ENCODE measurements around the gene POU2F1. TPM values are rescaled to one million over a fixed set of nuclear protein-coding genes. Genes with fewer than 3 reads are reported as not detected.

POU2F1 gene
- total RNA-seq, 1 experiment from 2014 or later, result 25.0 TPM

DNA sequence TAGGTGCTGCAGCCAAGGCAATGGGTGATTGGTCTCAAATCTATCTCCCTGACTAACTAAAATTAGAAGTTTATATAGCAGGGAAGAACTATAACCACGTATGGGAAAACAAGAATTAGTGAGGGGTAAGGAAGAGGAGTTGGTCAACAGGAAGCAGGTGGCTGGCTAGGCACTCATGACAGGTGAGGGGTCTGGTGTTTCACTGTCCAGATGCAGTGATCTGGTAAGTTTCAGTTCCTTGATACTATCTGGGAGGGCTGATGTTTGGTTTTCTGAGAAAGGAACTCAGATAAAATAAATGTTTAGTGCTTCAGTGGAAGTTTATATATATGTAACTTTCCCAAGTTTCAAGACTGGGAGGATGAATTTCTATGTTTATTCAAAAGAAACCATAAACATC is 11.6 kb upstream of the POU2F1 start:
- no peak for DNase-seq (ENCODE audit: low spot score)
- Histone ChIP-seq H3K27ac (ENCODE audit: low read depth, low read length, poor library complexity, severe bottlenecking) (no peak overlapping the region), H3K9me3 (ENCODE audit: low read depth, low read length, poor library complexity, severe bottlenecking) (peaks cover 14% of the 10 kb centered on the region), H3K4me3 (ENCODE audit: low read depth, low read length, poor library complexity, severe bottlenecking) (no peak overlapping the region), H3K27me3 (replicated peaks; ENCODE audit: insufficient read depth, low read depth, low read length, poor library complexity) (no peaks in the 10 kb centered on the region), H3K4me1 (ENCODE audit: insufficient read depth, low read length, poor library complexity, severe bottlenecking) (peaks cover 16% of the 10 kb centered on the region), H3K36me3 (ENCODE audit: insufficient read depth, low read length, poor library complexity, severe bottlenecking) (no peaks in the 10 kb centered on the region)
- intact Hi-C loops (cut with micrococcal nuclease; ENCODE audit: unreplicated experiment), result no loop called here
- ChIA-PET POLR2A (ENCODE audit: low non-redundant PET) (no interaction called here), CTCF (interaction anchor here (0.6 kb wide), 2 partner anchors 221 to 291 kb away, joined by 3 to 6 read pairs; no protein-coding TSS in a partner anchor)
- BruUV-seq (replicated peaks), result no TSS peak
- TF ChIP-seq, protein P1, sequence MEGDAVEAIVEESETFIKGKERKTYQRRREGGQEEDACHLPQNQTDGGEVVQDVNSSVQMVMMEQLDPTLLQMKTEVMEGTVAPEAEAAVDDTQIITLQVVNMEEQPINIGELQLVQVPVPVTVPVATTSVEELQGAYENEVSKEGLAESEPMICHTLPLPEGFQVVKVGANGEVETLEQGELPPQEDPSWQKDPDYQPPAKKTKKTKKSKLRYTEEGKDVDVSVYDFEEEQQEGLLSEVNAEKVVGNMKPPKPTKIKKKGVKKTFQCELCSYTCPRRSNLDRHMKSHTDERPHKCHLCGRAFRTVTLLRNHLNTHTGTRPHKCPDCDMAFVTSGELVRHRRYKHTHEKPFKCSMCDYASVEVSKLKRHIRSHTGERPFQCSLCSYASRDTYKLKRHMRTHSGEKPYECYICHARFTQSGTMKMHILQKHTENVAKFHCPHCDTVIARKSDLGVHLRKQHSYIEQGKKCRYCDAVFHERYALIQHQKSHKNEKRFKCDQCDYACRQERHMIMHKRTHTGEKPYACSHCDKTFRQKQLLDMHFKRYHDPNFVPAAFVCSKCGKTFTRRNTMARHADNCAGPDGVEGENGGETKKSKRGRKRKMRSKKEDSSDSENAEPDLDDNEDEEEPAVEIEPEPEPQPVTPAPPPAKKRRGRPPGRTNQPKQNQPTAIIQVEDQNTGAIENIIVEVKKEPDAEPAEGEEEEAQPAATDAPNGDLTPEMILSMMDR (conservative IDR thresholded peaks at IDR 0.05; ENCODE audit: low read depth, low read length), result no peak
- no peak for TF ChIP-seq EZH2 (IDR thresholded peaks at IDR 0.05; ENCODE audit: borderline replicate concordance, low read depth, low read length, poor library complexity, severe bottlenecking)

DNA sequence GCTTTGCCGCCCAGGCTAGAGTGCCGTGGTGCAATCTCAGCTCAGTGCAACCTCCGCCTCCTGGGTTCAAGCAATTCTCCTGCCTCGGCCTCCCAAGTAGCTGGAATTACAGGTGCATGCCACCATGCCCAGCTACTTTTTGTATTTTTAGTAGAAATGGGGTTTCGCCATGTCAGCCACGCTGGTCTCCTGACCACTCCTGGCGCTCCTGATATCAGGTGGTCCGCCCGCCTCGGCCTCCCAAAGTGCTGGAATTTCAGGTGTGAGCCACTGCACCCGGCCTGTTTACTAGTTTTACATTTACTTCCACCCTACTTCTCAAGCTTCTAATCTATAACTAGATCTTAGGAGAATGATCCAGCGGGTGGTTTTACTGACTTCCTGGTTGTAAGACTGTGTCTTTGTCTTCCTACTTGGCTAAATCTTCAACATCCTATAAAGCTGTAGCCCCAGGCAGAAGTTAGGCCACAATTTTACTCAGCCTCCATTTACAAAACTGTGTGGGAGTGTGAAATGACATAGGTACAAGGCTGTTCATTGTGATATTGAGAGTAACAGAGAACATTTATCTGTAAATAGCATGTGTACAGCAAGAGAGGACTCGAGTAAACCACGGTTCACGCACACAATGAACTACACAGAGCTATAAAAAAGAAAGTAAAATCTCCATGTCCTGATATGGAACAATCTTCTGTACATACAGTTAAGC is 9.6 kb upstream of the POU2F1 start:
- BruUV-seq (replicated peaks), result no TSS peak
- Histone ChIP-seq H3K36me3 (ENCODE audit: insufficient read depth, low read length, poor library complexity, severe bottlenecking) (no peaks in the 10 kb centered on the region), H3K27me3 (replicated peaks; ENCODE audit: insufficient read depth, low read depth, low read length, poor library complexity) (no peaks in the 10 kb centered on the region), H3K27ac (ENCODE audit: low read depth, low read length, poor library complexity, severe bottlenecking) (no peak overlapping the region), H3K4me3 (ENCODE audit: low read depth, low read length, poor library complexity, severe bottlenecking) (no peak overlapping the region), H3K4me1 (ENCODE audit: insufficient read depth, low read length, poor library complexity, severe bottlenecking) (peaks cover 16% of the 10 kb centered on the region), H3K9me3 (ENCODE audit: low read depth, low read length, poor library complexity, severe bottlenecking) (peaks cover 14% of the 10 kb centered on the region)
- ChIA-PET POLR2A (ENCODE audit: low non-redundant PET) (no interaction called here), CTCF (interaction anchor here (0.6 kb wide), 1 partner anchor 86 kb away, joined by 6 read pairs; no protein-coding TSS in a partner anchor)
- intact Hi-C loops (cut with micrococcal nuclease; ENCODE audit: unreplicated experiment), result no loop called here
- DNase-seq (ENCODE audit: low spot score), result no peak
- no peak for TF ChIP-seq EZH2 (IDR thresholded peaks at IDR 0.05; ENCODE audit: borderline replicate concordance, low read depth, low read length, poor library complexity, severe bottlenecking)
- TF ChIP-seq, protein P1 (conservative IDR thresholded peaks at IDR 0.05; ENCODE audit: low read depth, low read length), result no peak

DNA sequence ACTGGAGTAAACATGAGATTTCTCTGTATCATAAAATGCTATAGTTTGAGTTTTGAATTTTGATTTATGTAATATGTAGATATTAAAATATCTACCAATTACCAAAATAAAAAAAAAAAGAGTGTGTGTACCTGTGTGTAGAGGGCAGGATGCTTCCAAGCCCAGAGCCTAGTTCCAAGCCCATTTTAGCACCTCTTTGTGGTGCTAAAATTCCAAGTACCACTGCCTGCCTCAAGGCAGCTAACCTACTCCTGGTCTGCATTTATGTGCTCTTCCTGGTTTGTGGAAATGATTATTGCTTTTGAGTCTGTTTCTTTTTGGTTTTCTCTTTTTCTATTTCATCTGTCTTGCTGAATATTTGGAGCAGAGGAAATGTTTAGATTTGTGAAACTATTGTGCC is 8.7 kb upstream of the POU2F1 start:
- Histone ChIP-seq H3K36me3 (ENCODE audit: insufficient read depth, low read length, poor library complexity, severe bottlenecking) (no peaks in the 10 kb centered on the region), H3K9me3 (ENCODE audit: low read depth, low read length, poor library complexity, severe bottlenecking) (peaks cover 14% of the 10 kb centered on the region), H3K4me1 (ENCODE audit: insufficient read depth, low read length, poor library complexity, severe bottlenecking) (peaks cover 13% of the 10 kb centered on the region), H3K27me3 (replicated peaks; ENCODE audit: insufficient read depth, low read depth, low read length, poor library complexity) (no peaks in the 10 kb centered on the region), H3K27ac (ENCODE audit: low read depth, low read length, poor library complexity, severe bottlenecking) (no peak overlapping the region), H3K4me3 (ENCODE audit: low read depth, low read length, poor library complexity, severe bottlenecking) (no peak overlapping the region)
- TF ChIP-seq, protein P1 (conservative IDR thresholded peaks at IDR 0.05; ENCODE audit: low read depth, low read length), result no peak
- no peak for TF ChIP-seq EZH2 (IDR thresholded peaks at IDR 0.05; ENCODE audit: borderline replicate concordance, low read depth, low read length, poor library complexity, severe bottlenecking)
- no TSS peak for BruUV-seq (replicated peaks)
- ChIA-PET POLR2A (ENCODE audit: low non-redundant PET) (no interaction called here), CTCF (no interaction called here)
- no peak for DNase-seq (ENCODE audit: low spot score)
- intact Hi-C loops (cut with micrococcal nuclease; ENCODE audit: unreplicated experiment), result no loop called here
